ENCODE results near the gene RABL6. TPM values are rescaled to one million over a fixed set of nuclear protein-coding genes. Genes with fewer than 3 reads are reported as not detected.

The RABL6 gene
- total RNA-seq, 2 donors from 2014 or later = 126 to 163 TPM

DNA sequence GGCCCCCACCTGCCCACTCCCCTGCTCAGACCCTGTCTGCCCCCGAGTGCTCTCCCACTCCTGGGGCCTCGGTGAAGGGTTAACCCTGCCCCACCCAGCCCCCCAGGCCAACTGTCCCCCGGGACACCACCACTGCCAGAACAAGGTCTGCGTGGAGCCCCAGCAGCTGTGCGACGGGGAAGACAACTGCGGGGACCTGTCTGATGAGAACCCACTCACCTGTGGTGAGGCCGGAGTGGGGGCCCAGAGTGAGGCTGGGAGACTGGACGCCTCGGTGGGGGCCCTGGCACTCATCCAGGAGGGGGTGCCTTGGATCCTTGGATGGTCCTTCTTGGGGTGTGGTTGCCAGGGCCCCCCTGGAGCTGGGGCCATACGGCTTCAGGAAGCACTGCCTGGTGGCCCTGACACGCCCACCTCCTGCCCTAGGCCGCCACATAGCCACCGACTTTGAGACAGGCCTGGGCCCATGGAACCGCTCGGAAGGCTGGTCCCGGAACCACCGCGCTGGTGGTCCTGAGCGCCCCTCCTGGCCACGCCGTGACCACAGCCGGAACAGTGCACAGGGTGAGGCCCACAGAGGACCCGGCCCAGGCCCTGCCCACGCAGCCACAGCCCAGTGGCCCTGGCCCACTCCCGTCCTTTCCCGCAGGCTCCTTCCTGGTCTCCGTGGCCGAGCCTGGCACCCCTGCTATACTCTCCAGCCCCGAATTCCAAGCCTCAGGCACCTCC, 46.5 kb downstream of the RABL6 start:
- no peaks in the 10 kb centered on the region for H3K27me3 ChIP-seq
- no peaks in the 10 kb centered on the region for H3K36me3 ChIP-seq
- H3K4me3 ChIP-seq = no peak overlapping the region
- H3K9me3 ChIP-seq = no peaks in the 10 kb centered on the region
- no peak overlapping the region for H3K27ac ChIP-seq
- peaks cover 24% of the 10 kb centered on the region for H3K4me1 ChIP-seq
- H3K9ac ChIP-seq (ENCODE audit: low read depth in 2 of 2, low read length in 2 of 2) = no peak overlapping the region
- peak; percentile 25 for DNase-seq
- intact Hi-C loops (cut with DNase I) = no loop called here
- no peak for TF ChIP-seq CTCF (IDR thresholded peaks at IDR 0.05)

DNA sequence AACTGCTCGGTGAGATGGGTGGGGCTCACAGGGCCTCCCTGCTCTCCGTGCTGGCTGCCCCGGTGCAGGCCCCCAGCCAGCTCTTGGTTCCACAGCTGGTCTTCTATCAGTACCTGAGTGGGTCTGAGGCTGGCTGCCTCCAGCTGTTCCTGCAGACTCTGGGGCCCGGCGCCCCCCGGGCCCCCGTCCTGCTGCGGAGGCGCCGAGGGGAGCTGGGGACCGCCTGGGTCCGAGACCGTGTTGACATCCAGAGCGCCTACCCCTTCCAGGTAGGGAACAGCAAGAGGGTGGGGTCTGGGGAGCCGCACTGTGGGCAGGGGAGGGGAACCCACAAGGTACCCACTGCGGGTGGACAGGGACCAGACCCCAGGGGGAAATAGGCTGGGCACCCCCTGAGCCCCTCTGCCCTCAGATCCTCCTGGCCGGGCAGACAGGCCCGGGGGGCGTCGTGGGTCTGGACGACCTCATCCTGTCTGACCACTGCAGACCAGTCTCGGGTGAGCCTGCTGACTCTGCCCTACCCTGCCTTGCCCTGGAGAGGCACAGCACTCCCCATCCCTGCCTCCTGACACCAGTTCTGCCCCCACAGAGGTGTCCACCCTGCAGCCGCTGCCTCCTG, 47.2 kb downstream of the RABL6 start:
- H3K9ac ChIP-seq (ENCODE audit: low read depth in 2 of 2, low read length in 2 of 2) = no peak overlapping the region
- H3K4me3 ChIP-seq = no peak overlapping the region
- intact Hi-C loops (cut with DNase I) = no loop called here
- H3K9me3 ChIP-seq = no peaks in the 10 kb centered on the region
- H3K36me3 ChIP-seq = no peaks in the 10 kb centered on the region
- TF ChIP-seq CTCF (IDR thresholded peaks at IDR 0.05) = no peak
- peaks cover 28% of the 10 kb centered on the region for H3K4me1 ChIP-seq
- H3K27me3 ChIP-seq = no peaks in the 10 kb centered on the region
- H3K27ac ChIP-seq = no peak overlapping the region
- DNase-seq = peak; percentile 18

DNA sequence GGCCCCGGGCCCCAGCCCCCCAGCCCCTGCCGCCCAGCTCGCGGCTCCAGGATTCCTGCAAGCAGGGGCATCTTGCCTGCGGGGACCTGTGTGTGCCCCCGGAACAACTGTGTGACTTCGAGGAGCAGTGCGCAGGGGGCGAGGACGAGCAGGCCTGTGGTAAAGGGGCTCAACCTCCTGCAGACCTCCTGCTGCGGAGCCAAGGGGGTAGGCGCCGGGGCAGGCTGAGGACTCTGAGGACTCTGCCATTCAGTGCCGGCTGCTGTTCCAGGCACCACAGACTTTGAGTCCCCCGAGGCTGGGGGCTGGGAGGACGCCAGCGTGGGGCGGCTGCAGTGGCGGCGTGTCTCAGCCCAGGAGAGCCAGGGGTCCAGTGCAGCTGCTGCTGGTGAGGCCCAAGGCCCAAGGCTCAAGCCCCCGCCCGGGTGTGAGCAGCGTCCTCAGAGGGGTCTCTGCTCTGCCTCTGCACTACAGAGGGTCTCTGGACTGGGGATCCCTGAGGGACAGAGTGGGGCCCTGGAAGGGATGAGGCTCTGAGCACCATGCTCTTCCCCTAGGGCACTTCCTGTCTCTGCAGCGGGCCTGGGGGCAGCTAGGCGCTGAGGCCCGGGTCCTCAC, 47.8 kb downstream of the RABL6 start:
- H3K4me1 ChIP-seq = peaks cover 25% of the 10 kb centered on the region
- no peak overlapping the region for H3K4me3 ChIP-seq
- no peaks in the 10 kb centered on the region for H3K27me3 ChIP-seq
- H3K9me3 ChIP-seq = no peaks in the 10 kb centered on the region
- DNase-seq = peak; percentile 18
- intact Hi-C loops (cut with DNase I) = no loop called here
- TF ChIP-seq CTCF (IDR thresholded peaks at IDR 0.05) = no peak
- H3K36me3 ChIP-seq = no peaks in the 10 kb centered on the region
- H3K9ac ChIP-seq (ENCODE audit: low read depth in 2 of 2, low read length in 2 of 2) = no peak overlapping the region
- no peak overlapping the region for H3K27ac ChIP-seq

DNA sequence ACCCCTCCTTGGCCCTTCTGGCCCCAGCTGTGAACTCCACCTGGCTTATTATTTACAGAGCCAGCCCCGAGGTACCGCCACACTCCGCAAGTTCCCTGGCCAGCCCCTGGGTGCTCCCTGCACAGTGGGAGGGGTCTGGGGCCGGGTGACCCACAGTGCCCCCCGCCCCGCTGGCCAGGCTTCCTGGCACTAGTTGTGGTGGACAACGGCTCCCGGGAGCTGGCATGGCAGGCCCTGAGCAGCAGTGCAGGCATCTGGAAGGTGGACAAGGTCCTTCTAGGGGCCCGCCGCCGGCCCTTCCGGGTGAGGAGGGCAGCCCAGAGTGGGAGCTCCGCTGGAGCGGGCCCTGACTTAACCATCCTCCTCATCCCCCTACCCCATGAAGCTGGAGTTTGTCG, 48.3 kb downstream of the RABL6 start:
- intact Hi-C loops (cut with DNase I) = no loop called here
- Histone ChIP-seq H3K27ac (no peak overlapping the region), H3K9ac (ENCODE audit: low read depth in 2 of 2, low read length in 2 of 2) (no peak overlapping the region), H3K9me3 (no peaks in the 10 kb centered on the region), H3K36me3 (peaks cover 2% of the 10 kb centered on the region), H3K4me3 (no peak overlapping the region), H3K4me1 (peaks cover 30% of the 10 kb centered on the region), H3K27me3 (no peaks in the 10 kb centered on the region)
- no peak for TF ChIP-seq CTCF (IDR thresholded peaks at IDR 0.05)
- peak; percentile 19 for DNase-seq

- no peaks in the 10 kb centered on the region for H3K9me3 ChIP-seq
- no peak overlapping the region for H3K4me3 ChIP-seq
- intact Hi-C loops (cut with DNase I) = no loop called here
- H3K36me3 ChIP-seq = peaks cover 2% of the 10 kb centered on the region
- peak; percentile 22 for DNase-seq
- no peak overlapping the region for H3K27ac ChIP-seq
- no peaks in the 10 kb centered on the region for H3K27me3 ChIP-seq
- no peak for TF ChIP-seq CTCF (IDR thresholded peaks at IDR 0.05)
- H3K9ac ChIP-seq (ENCODE audit: low read depth in 2 of 2, low read length in 2 of 2) = peak overlapping the region in 1 of 2 donors; percentile 88
- peaks cover 34% of the 10 kb centered on the region for H3K4me1 ChIP-seq
Observed at GRCh38 chr9:136856541-136857141, 48.9 kb downstream of the RABL6 start.
